ENCODE data around the gene RAB25. TPM values are rescaled to one million over a fixed set of nuclear protein-coding genes. Genes with fewer than 3 reads are reported as not detected.

The RAB25 gene
- total RNA-seq, 1 donor from 2014 or later, result not detected

- H3K4me1 Mint-ChIP-seq (ENCODE audit: low read depth), result peaks cover 24% of the 10 kb centered on the region
Observed at GRCh38 chr1:156091610-156092009, 30.6 kb downstream of the RAB25 start.

GRCh38 chr1:156095906-156096508, 35.0 kb downstream of the RAB25 start:
- Mint-ChIP-seq H3K9me3 (ENCODE audit: low read depth) (no peaks in the 10 kb centered on the region), H3K4me1 (ENCODE audit: low read depth) (peaks cover 30% of the 10 kb centered on the region), H3K36me3 (ENCODE audit: low read depth) (peaks cover 7% of the 10 kb centered on the region), H3K4me3 (ENCODE audit: unreplicated experiment) (no peak overlapping the region), H3K27ac (ENCODE audit: unreplicated experiment) (peak overlapping the region; percentile 98), H3K27me3 (ENCODE audit: low read depth) (no peaks in the 10 kb centered on the region)
- no peak for TF ChIP-seq CTCF (IDR thresholded peaks at IDR 0.05)
- no peak for DNase-seq (ENCODE audit: low spot score)

More at GRCh38 chr1:156091610-156092009, 30.6 kb downstream of the RAB25 start:
- DNase-seq (ENCODE audit: low spot score), result no peak
- no peak overlapping the region for H3K27ac Mint-ChIP-seq (ENCODE audit: unreplicated experiment)
- no peak overlapping the region for H3K4me3 Mint-ChIP-seq (ENCODE audit: unreplicated experiment)
- no peak for TF ChIP-seq CTCF (IDR thresholded peaks at IDR 0.05)
- peaks cover 7% of the 10 kb centered on the region for H3K36me3 Mint-ChIP-seq (ENCODE audit: low read depth)
- no peaks in the 10 kb centered on the region for H3K27me3 Mint-ChIP-seq (ENCODE audit: low read depth)
- no peaks in the 10 kb centered on the region for H3K9me3 Mint-ChIP-seq (ENCODE audit: low read depth)

GRCh38 chr1:156096640-156097391, 35.9 kb downstream of the RAB25 start:
- peak; percentile 99 for TF ChIP-seq CTCF (IDR thresholded peaks at IDR 0.05)
- no peaks in the 10 kb centered on the region for H3K27me3 Mint-ChIP-seq (ENCODE audit: low read depth)
- H3K36me3 Mint-ChIP-seq (ENCODE audit: low read depth), result peaks cover 7% of the 10 kb centered on the region
- no peaks in the 10 kb centered on the region for H3K9me3 Mint-ChIP-seq (ENCODE audit: low read depth)
- H3K4me3 Mint-ChIP-seq (ENCODE audit: unreplicated experiment), result peak overlapping the region; percentile 43
- peaks cover 38% of the 10 kb centered on the region for H3K4me1 Mint-ChIP-seq (ENCODE audit: low read depth)
- H3K27ac Mint-ChIP-seq (ENCODE audit: unreplicated experiment), result peak overlapping the region; percentile 98
- DNase-seq (ENCODE audit: low spot score), result peak; percentile 96

- Mint-ChIP-seq H3K36me3 (ENCODE audit: low read depth) (peaks cover 5% of the 10 kb centered on the region), H3K27ac (ENCODE audit: unreplicated experiment) (peak overlapping the region; percentile 98), H3K9me3 (ENCODE audit: low read depth) (no peaks in the 10 kb centered on the region), H3K4me1 (ENCODE audit: low read depth) (peaks cover 46% of the 10 kb centered on the region), H3K4me3 (ENCODE audit: unreplicated experiment) (no peak overlapping the region), H3K27me3 (ENCODE audit: low read depth) (no peaks in the 10 kb centered on the region)
- no peak for DNase-seq (ENCODE audit: low spot score)
- TF ChIP-seq CTCF (IDR thresholded peaks at IDR 0.05), result no peak
Observed at GRCh38 chr1:156097499-156098178, 36.7 kb downstream of the RAB25 start.

GRCh38 chr1:156098784-156099183, 37.8 kb downstream of the RAB25 start:
- no peaks in the 10 kb centered on the region for H3K27me3 Mint-ChIP-seq (ENCODE audit: low read depth)
- no peak for TF ChIP-seq CTCF (IDR thresholded peaks at IDR 0.05)
- H3K4me1 Mint-ChIP-seq (ENCODE audit: low read depth), result peaks cover 57% of the 10 kb centered on the region
- DNase-seq (ENCODE audit: low spot score), result no peak
- peaks cover 2% of the 10 kb centered on the region for H3K36me3 Mint-ChIP-seq (ENCODE audit: low read depth)
- no peak overlapping the region for H3K27ac Mint-ChIP-seq (ENCODE audit: unreplicated experiment)
- H3K4me3 Mint-ChIP-seq (ENCODE audit: unreplicated experiment), result no peak overlapping the region
- H3K9me3 Mint-ChIP-seq (ENCODE audit: low read depth), result no peaks in the 10 kb centered on the region
